H1 (cell line): ENCODE data around the gene PYCARD. TPM values are rescaled to one million over a fixed set of nuclear protein-coding genes. Genes with fewer than 3 reads are reported as not detected.

Experiments used
- CTCF ChIA-PET: fragments of 300-600 bp; sonication (Branson Sonifier 250); formaldehyde crosslinking; loops from one replicate; lab custom pipeline; 2021; ENCODE audit not compliant: partially characterized antibody; lab: Charles Lee
- POLR2A ChIA-PET: fragments of 300-600 bp; sonication (Branson Sonifier 250); formaldehyde crosslinking; loops from one replicate; lab custom pipeline; 2021; ENCODE audit warnings: inconsistent platforms; ENCODE audit not compliant: partially characterized antibody; lab: Charles Lee
- DNase-seq, 2 experiments: peaks; one replicate each; pipeline versions ENCODE4 v3.0.0 to v3.0.0-alpha.2; 2010 to 2022; ENCODE audit warnings: low spot score in 2 of 2, low read depth in 1 of 2, mixed read lengths in 1 of 2
- FAIRE-seq: peaks from 2 replicates; lab custom pipeline; 2011; peaks lifted over from hg19 to GRCh38; lab: Jason Lieb, UNC
- H2AFZ ChIP-seq: 2 replicates; pipeline ENCODE4 v1.8.1; 2012; ENCODE audit warnings: low read length, inconsistent platforms
- H2AK5ac ChIP-seq: 2 replicates; pipeline ENCODE4 v1.6.1; 2013; ENCODE audit warnings: low read depth, low read length
- H2BK120ac ChIP-seq: replicated peaks from 2 replicates; pipeline ENCODE3; 2013; ENCODE audit warnings: low read depth, low read length, inconsistent platforms
- H2BK12ac ChIP-seq: 2 replicates; pipeline ENCODE4 v1.6.1; 2013; ENCODE audit warnings: low read depth, low read length
- H2BK15ac ChIP-seq: 2 replicates; pipeline ENCODE4 v1.6.1; 2013; ENCODE audit warnings: low read length
- H2BK20ac ChIP-seq: 2 replicates; pipeline ENCODE4 v1.6.1; 2013; ENCODE audit warnings: low read length
- H2BK5ac ChIP-seq: 2 replicates; pipeline ENCODE4 v1.6.1; 2013; ENCODE audit warnings: low read depth, low read length
- H3K14ac ChIP-seq: 2 replicates; pipeline ENCODE4 v1.6.1; 2013; ENCODE audit warnings: inconsistent platforms; ENCODE audit not compliant: insufficient read length
- H3K18ac ChIP-seq: 2 replicates; pipeline ENCODE4 v1.6.1; 2013; ENCODE audit warnings: low read length; ENCODE audit errors: extremely low read depth
- H3K23ac ChIP-seq: 2 replicates; pipeline ENCODE4 v1.6.1; 2013; ENCODE audit warnings: inconsistent platforms; ENCODE audit not compliant: insufficient read length
- H3K23me2 ChIP-seq: 2 replicates; pipeline ENCODE4 v1.6.1; 2013; ENCODE audit warnings: low read depth, low read length
- H3K27ac ChIP-seq: 2 replicates; pipeline ENCODE4 v1.6.1; 2011; ENCODE audit warnings: low read depth, low read length, inconsistent platforms
- H3K27me3 ChIP-seq, 4 experiments: replicated peaks in 1 of 4; 1 replicate in 1 of 4; 2 replicates in 3 of 4; pipeline versions ENCODE4 v1.6.1 to v1.8.1; 2011 to 2013; ENCODE audit warnings: low read length in 3 of 4, mild to moderate bottlenecking in 3 of 4, inconsistent platforms in 2 of 4, mixed read lengths in 2 of 4, moderate library complexity in 1 of 4; ENCODE audit not compliant: control insufficient read depth in 3 of 4, insufficient read depth in 3 of 4; ENCODE audit errors: extremely low read depth in 1 of 4
- H3K36me3 ChIP-seq, 4 experiments: 2 replicates each; pipeline versions ENCODE4 v1.6.1 to v1.8.1; 2011 to 2013; ENCODE audit warnings: mild to moderate bottlenecking in 4 of 4, low read length in 3 of 4, moderate library complexity in 2 of 4, control low read depth in 1 of 4, inconsistent platforms in 1 of 4; ENCODE audit not compliant: insufficient read depth in 4 of 4, control insufficient read depth in 2 of 4
- H3K4ac ChIP-seq: replicated peaks from 2 replicates; pipeline ENCODE3; 2013; ENCODE audit warnings: low read length, low read depth, mixed read lengths, inconsistent platforms; ENCODE audit not compliant: insufficient read length
- H3K4me1 ChIP-seq, 4 experiments: replicated peaks in 1 of 4; 1 replicate in 1 of 4; 2 replicates in 3 of 4; pipeline versions ENCODE4 v1.6.1 to v1.8.1; 2011 to 2013; ENCODE audit warnings: low read length in 3 of 4, inconsistent platforms in 2 of 4, mixed read lengths in 1 of 4; ENCODE audit not compliant: insufficient read depth in 4 of 4, control insufficient read depth in 3 of 4
- H3K4me2 ChIP-seq, 2 experiments: 2 replicates each; pipeline versions ENCODE4 v1.6.1 to v1.8.1; 2011 to 2013; ENCODE audit warnings: low read depth in 2 of 2, low read length in 2 of 2, control low read depth in 1 of 2, inconsistent platforms in 1 of 2, mild to moderate bottlenecking in 1 of 2; ENCODE audit not compliant: insufficient read depth in 1 of 2
- H3K4me3 ChIP-seq, 4 experiments: fragments of 200-600, 300-600 bp in 1 of 4; sonication (generic), shearing (Covaris generic), sonication (Bioruptor Twin) in 1 of 4; 2 replicates each; pipeline versions ENCODE4 v1.5.1 to v1.8.1; 2011 to 2016; ENCODE audit warnings: low read length in 4 of 4, low read depth in 3 of 4, control low read depth in 2 of 4, inconsistent platforms in 2 of 4, mild to moderate bottlenecking in 2 of 4, mixed read lengths in 1 of 4, moderate library complexity in 1 of 4; ENCODE audit not compliant: insufficient read depth in 2 of 4; ENCODE audit errors: extremely low read depth in 1 of 4
- H3K56ac ChIP-seq: replicated peaks from 2 replicates; pipeline ENCODE3; 2013; ENCODE audit warnings: low read depth, mild to moderate bottlenecking, mixed read lengths, low read length, inconsistent platforms; ENCODE audit not compliant: insufficient read length
- H3K79me1 ChIP-seq: 2 replicates; pipeline ENCODE4 v1.6.1; 2013; ENCODE audit warnings: low read depth, low read length, control low read depth
- H3K79me2 ChIP-seq, 2 experiments: 2 replicates each; pipeline versions ENCODE4 v1.6.1 to v1.8.1; 2012 to 2013; ENCODE audit warnings: low read length in 2 of 2, mild to moderate bottlenecking in 2 of 2, inconsistent platforms in 1 of 2; ENCODE audit not compliant: insufficient read depth in 2 of 2, control insufficient read depth in 1 of 2
- H3K9ac ChIP-seq, 4 experiments: replicated peaks in 1 of 4; 1 replicate in 1 of 4; 2 replicates in 3 of 4; pipeline versions ENCODE4 v1.6.1 to v1.8.1; 2011 to 2013; ENCODE audit warnings: low read depth in 3 of 4, low read length in 3 of 4, control low read depth in 2 of 4, mild to moderate bottlenecking in 2 of 4, moderate library complexity in 2 of 4, inconsistent platforms in 1 of 4; ENCODE audit errors: extremely low read depth in 1 of 4
- H3K9me3 ChIP-seq, 2 experiments: 2 replicates each; pipeline versions ENCODE4 v1.6.1 to v1.8.1; 2012 to 2013; ENCODE audit warnings: mild to moderate bottlenecking in 2 of 2, moderate library complexity in 2 of 2, control low read depth in 1 of 2, inconsistent platforms in 1 of 2, low read depth in 1 of 2, low read length in 1 of 2, mixed read lengths in 1 of 2; ENCODE audit not compliant: insufficient read depth in 2 of 2
- H4K20me1 ChIP-seq, 2 experiments: replicated peaks in 1 of 2; 2 replicates each; pipeline versions ENCODE3 to v1.8.1; 2011 to 2013; ENCODE audit warnings: inconsistent platforms in 2 of 2, low read length in 2 of 2, mild to moderate bottlenecking in 1 of 2; ENCODE audit not compliant: insufficient read depth in 2 of 2, control insufficient read depth in 1 of 2
- H4K5ac ChIP-seq: 2 replicates; pipeline ENCODE4 v1.6.1; 2013; ENCODE audit warnings: low read length, low read depth, mixed read lengths, inconsistent platforms; ENCODE audit not compliant: insufficient read length
- H4K8ac ChIP-seq: 2 replicates; pipeline ENCODE4 v1.8.0; 2013; ENCODE audit warnings: mild to moderate bottlenecking, moderate library complexity, low read length, inconsistent platforms; ENCODE audit not compliant: insufficient read depth; ENCODE audit errors: extremely low read depth
- H4K91ac ChIP-seq: replicated peaks from 2 replicates; pipeline ENCODE3; 2013; ENCODE audit warnings: low read length, mixed read lengths, inconsistent platforms; ENCODE audit not compliant: insufficient read length
- BACH1 ChIP-seq: IDR thresholded peaks from 2 replicates; pipeline ENCODE4 v1.6.1; 2012; ENCODE audit warnings: low read length, improper control_type of control experiment
- CBX5 ChIP-seq: fragments of 300-800, 300-1000 bp; sonication (generic); IDR thresholded peaks from 2 replicates; pipeline ENCODE4 v1.7.1; 2016; ENCODE audit warnings: antibody characterized with exemption, low read length, low read depth
- CHD2 ChIP-seq: IDR thresholded peaks from 2 replicates; pipeline ENCODE4 v1.6.1; 2012; ENCODE audit warnings: low read length, improper control_type of control experiment
- POLR2A ChIP-seq, 2 experiments: IDR thresholded peaks; 1 replicate in 1 of 2; 2 replicates in 1 of 2; pipeline ENCODE4 v1.6.1; 2011; ENCODE audit warnings: low read depth in 2 of 2, low read length in 2 of 2, mild to moderate bottlenecking in 2 of 2; ENCODE audit errors: control extremely low read depth in 1 of 2
- POLR2AphosphoS5 ChIP-seq: IDR thresholded peaks from 2 replicates; pipeline ENCODE4 v1.6.1; 2011; ENCODE audit warnings: low read depth, low read length
- TAF7 ChIP-seq: optimal IDR thresholded peaks from 2 replicates; pipeline ENCODE3; 2011; ENCODE audit warnings: low read depth, mild to moderate bottlenecking, inconsistent platforms, low read length, moderate library complexity, borderline replicate concordance
- WGBS, 2 experiments: shearing (Covaris generic) in 1 of 2; methylation state at CpG; one replicate each; pipeline versions ENCODE4 v1.1.6 to v1.1.7; 2013 to 2015; ENCODE audit warnings: low lambda C conversion rate in 2 of 2, mixed read lengths in 2 of 2, inconsistent platforms in 1 of 2, low coverage in 1 of 2, missing lambda C conversion rate in 1 of 2; ENCODE audit not compliant: insufficient replicate concordance in 2 of 2, insufficient coverage in 1 of 2, insufficient read length in 1 of 2; ENCODE audit errors: extremely low coverage in 1 of 2, missing lambda C conversion rate in 1 of 2; 5-methylcytosine and 5-hydroxymethylcytosine counted together
- polyA plus RNA-seq, 7 experiments: library from polyadenylated mRNA; depleted of rRNA in 3 of 7; stranded (reverse) in 5 of 7; unstranded in 2 of 7; fragments of >200 nt in 5 of 7; fragments of 200-250 nt in 2 of 7; gene quantifications; 1 replicate in 5 of 7; 2 replicates in 1 of 7; 4 replicates in 1 of 7; pipeline versions ENCODE4 v1.2.1 to v1.2.3, GENCODE V29; 2011 to 2013; ENCODE audit warnings: missing spikeins in 2 of 7, mixed read lengths in 2 of 7
- total RNA-seq: library from RNA; stranded (reverse); fragmentation: NEBNext Ultra II Directional; extraction: Animal tissue kit (Norgen Biotek cat#: 25700); gene quantifications from 2 replicates; pipeline ENCODE4 v1.2.1, GENCODE V29; 2021

Gene PYCARD
- total and polyA plus RNA-seq, 2 of the 8 experiments (the other 6 are each of a cell fraction or from before 2014, with no cell fraction given), result 29.9 to 77.9 TPM

DNA sequence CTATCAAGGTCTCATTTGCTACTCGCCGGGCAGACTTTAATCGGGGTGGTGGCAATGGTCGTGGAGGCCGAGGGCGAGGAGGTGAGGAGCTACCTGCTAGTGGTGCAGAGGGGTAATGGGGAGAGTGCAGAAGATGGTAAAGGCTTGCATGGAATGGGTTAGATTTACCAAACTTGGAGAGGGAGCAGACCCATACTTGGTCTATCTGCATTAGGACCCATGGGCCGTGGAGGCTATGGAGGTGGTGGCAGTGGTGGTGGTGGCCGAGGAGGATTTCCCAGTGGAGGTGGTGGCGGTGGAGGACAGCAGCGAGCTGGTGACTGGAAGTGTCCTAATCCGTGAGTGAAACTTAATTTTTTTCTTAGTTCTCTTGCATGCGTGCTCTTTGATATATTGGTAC lies 12.5 kb downstream of the PYCARD start:
- H2BK5ac ChIP-seq, result no peak overlapping the region
- no peak overlapping the region for H2AFZ ChIP-seq
- H3K4me1 ChIP-seq, result no peaks in the 10 kb centered on the region
- no peak for DNase-seq
- H4K20me1 ChIP-seq, result peaks cover 18 to 50% of the 10 kb centered on the region in 2 experiments
- H3K27me3 ChIP-seq, result no peaks in the 10 kb centered on the region
- WGBS, 2 experiments, result 91% methylated on average over 12 of the region's 12 CpGs; no CpG with 5 or more reads in 1 of the 2 experiments
- H4K8ac ChIP-seq, result no peak overlapping the region
- no peak overlapping the region for H4K5ac ChIP-seq
- H3K9me3 ChIP-seq, result no peaks in the 10 kb centered on the region
- no peak overlapping the region for H2BK12ac ChIP-seq
- no peak overlapping the region for H2BK20ac ChIP-seq
- no peak overlapping the region for H2BK15ac ChIP-seq
- H3K14ac ChIP-seq, result no peak overlapping the region
- FAIRE-seq, result no peak
- ChIA-PET CTCF (interaction anchor here (0.9 to 1.2 kb wide), 4 partner anchors 11 to 191 kb away, joined by 3 read pairs; no protein-coding TSS in a partner anchor), POLR2A (interaction anchor here (0.6 to 17.4 kb wide), 12 partner anchors 5 to 229 kb away, joined by 3 to 430 read pairs (median 4); partner anchors contain the start of genes FUS, PYCARD, PYDC1 and TRIM72)
- no peak overlapping the region for H4K91ac ChIP-seq
- no peak overlapping the region for H3K9ac ChIP-seq
- peaks cover 82 to 100% (median 98%) of the 10 kb centered on the region in 4 experiments for H3K36me3 ChIP-seq
- H3K23ac ChIP-seq, result no peak overlapping the region
- TF ChIP-seq POLR2AphosphoS5 (peak; percentile 88), POLR2A (IDR thresholded peaks at IDR 0.05; ENCODE audit: control extremely low read depth in 1 of 2, low read depth in 2 of 2, low read length in 2 of 2) (peak in 1 of 2 experiments; percentile 25; a peak in 2 of 3 replicates), CHD2 (no peak), TAF7 (no peak), BACH1 (no peak), CBX5 (no peak)
- no peak overlapping the region for H2AK5ac ChIP-seq
- no peaks in the 10 kb centered on the region for H3K23me2 ChIP-seq
- no peak overlapping the region for H3K4me2 ChIP-seq
- no peak overlapping the region for H3K4me3 ChIP-seq
- H3K18ac ChIP-seq, result no peak overlapping the region
- no peak overlapping the region for H3K27ac ChIP-seq
- H2BK120ac ChIP-seq, result no peak overlapping the region
- peaks cover 7% of the 10 kb centered on the region for H3K79me1 ChIP-seq
- H3K56ac ChIP-seq, result no peak overlapping the region
- no peak overlapping the region for H3K4ac ChIP-seq
- H3K79me2 ChIP-seq, result peaks cover under 1 to 57% of the 10 kb centered on the region in 2 experiments
